Measurements from ENCODE around the gene OSBPL9. TPM values are rescaled to one million over a fixed set of nuclear protein-coding genes. Genes with fewer than 3 reads are reported as not detected.

Gene OSBPL9
- total RNA-seq, 1 donor from 2014 or later: 91.2 TPM

- no peak for TF ChIP-seq CTCF (IDR thresholded peaks at IDR 0.05; ENCODE audit: unreplicated experiment)
- no peak overlapping the region for H3K27ac Mint-ChIP-seq (ENCODE audit: unreplicated experiment)
- peaks cover 6% of the 10 kb centered on the region for H3K36me3 Mint-ChIP-seq (ENCODE audit: low read depth, unreplicated experiment)
- no peaks in the 10 kb centered on the region for H3K4me1 Mint-ChIP-seq (ENCODE audit: unreplicated experiment)
- H3K9me3 Mint-ChIP-seq (ENCODE audit: unreplicated experiment): no peaks in the 10 kb centered on the region
- H3K27me3 Mint-ChIP-seq (ENCODE audit: unreplicated experiment): no peaks in the 10 kb centered on the region
- DNase-seq (ENCODE audit: low spot score): no peak
- no peak overlapping the region for H3K4me3 Mint-ChIP-seq (ENCODE audit: unreplicated experiment)
Measured at GRCh38 chr1:51716746-51717145, 99.9 kb downstream of the OSBPL9 start.

DNA sequence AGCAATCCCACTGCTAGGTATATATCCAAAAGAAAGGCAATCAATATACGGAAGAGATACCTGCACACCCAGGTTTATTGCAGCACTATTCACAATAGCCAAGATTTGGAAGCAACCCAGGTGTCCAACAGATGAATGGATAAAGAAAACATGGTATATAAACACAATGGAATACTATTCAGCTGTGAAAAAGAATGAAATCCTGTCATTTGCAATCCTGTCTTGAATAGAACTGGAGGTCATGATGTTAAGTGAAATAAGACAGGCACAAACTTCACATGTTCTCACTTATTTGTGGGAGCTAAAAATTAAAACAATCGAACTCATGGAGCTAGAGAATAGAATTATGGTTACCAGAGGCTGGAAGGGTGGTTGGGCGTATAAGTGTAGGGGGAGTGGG lies 101.0 kb downstream of the OSBPL9 start:
- Mint-ChIP-seq H3K9me3 (ENCODE audit: unreplicated experiment) (no peaks in the 10 kb centered on the region), H3K4me1 (ENCODE audit: unreplicated experiment) (no peaks in the 10 kb centered on the region), H3K27ac (ENCODE audit: unreplicated experiment) (no peak overlapping the region), H3K27me3 (ENCODE audit: unreplicated experiment) (no peaks in the 10 kb centered on the region), H3K36me3 (ENCODE audit: low read depth, unreplicated experiment) (no peaks in the 10 kb centered on the region), H3K4me3 (ENCODE audit: unreplicated experiment) (no peak overlapping the region)
- no peak for TF ChIP-seq CTCF (IDR thresholded peaks at IDR 0.05; ENCODE audit: unreplicated experiment)
- DNase-seq (ENCODE audit: low spot score): no peak

GRCh38 chr1:51719146-51719545 lies 102.3 kb downstream of the OSBPL9 start:
- Mint-ChIP-seq H3K4me1 (ENCODE audit: unreplicated experiment) (peaks cover 5% of the 10 kb centered on the region), H3K27ac (ENCODE audit: unreplicated experiment) (no peak overlapping the region), H3K27me3 (ENCODE audit: unreplicated experiment) (peaks cover 2% of the 10 kb centered on the region), H3K36me3 (ENCODE audit: low read depth, unreplicated experiment) (no peaks in the 10 kb centered on the region), H3K9me3 (ENCODE audit: unreplicated experiment) (no peaks in the 10 kb centered on the region), H3K4me3 (ENCODE audit: unreplicated experiment) (no peak overlapping the region)
- DNase-seq (ENCODE audit: low spot score): no peak
- no peak for TF ChIP-seq CTCF (IDR thresholded peaks at IDR 0.05; ENCODE audit: unreplicated experiment)

- peak overlapping the region; percentile 11 for H3K27ac Mint-ChIP-seq (ENCODE audit: unreplicated experiment)
- TF ChIP-seq CTCF (IDR thresholded peaks at IDR 0.05; ENCODE audit: unreplicated experiment): no peak
Measured at GRCh38 chr1:51724797-51725196, 107.9 kb downstream of the OSBPL9 start.

GRCh38 chr1:51726051-51726450 lies 109.2 kb downstream of the OSBPL9 start:
- TF ChIP-seq CTCF (IDR thresholded peaks at IDR 0.05; ENCODE audit: unreplicated experiment): no peak
- Mint-ChIP-seq H3K36me3 (ENCODE audit: low read depth, unreplicated experiment) (no peaks in the 10 kb centered on the region), H3K27me3 (ENCODE audit: unreplicated experiment) (peaks cover 6% of the 10 kb centered on the region), H3K27ac (ENCODE audit: unreplicated experiment) (no peak overlapping the region), H3K4me1 (ENCODE audit: unreplicated experiment) (peaks cover 23% of the 10 kb centered on the region), H3K4me3 (ENCODE audit: unreplicated experiment) (no peak overlapping the region), H3K9me3 (ENCODE audit: unreplicated experiment) (no peaks in the 10 kb centered on the region)
- no peak for DNase-seq (ENCODE audit: low spot score)

More at GRCh38 chr1:51724797-51725196, 107.9 kb downstream of the OSBPL9 start:
- Mint-ChIP-seq H3K4me3 (ENCODE audit: unreplicated experiment) (no peak overlapping the region), H3K27me3 (ENCODE audit: unreplicated experiment) (peaks cover 6% of the 10 kb centered on the region), H3K9me3 (ENCODE audit: unreplicated experiment) (no peaks in the 10 kb centered on the region), H3K36me3 (ENCODE audit: low read depth, unreplicated experiment) (no peaks in the 10 kb centered on the region), H3K4me1 (ENCODE audit: unreplicated experiment) (peaks cover 13% of the 10 kb centered on the region)
- DNase-seq (ENCODE audit: low spot score): no peak
